Neural cell (in vitro differentiated cells): ENCODE data around the gene GALR2. TPM values are rescaled to one million over a fixed set of nuclear protein-coding genes. Genes with fewer than 3 reads are reported as not detected.

Source experiments
- H2AFZ ChIP-seq: fragments of 200-600, 300-800 bp; sonication (generic), shearing (Covaris generic); 2 replicates; pipeline ENCODE4 v1.6.0; 2014; ENCODE audit warnings: low read depth, mild to moderate bottlenecking, antibody characterized with exemption, low read length, moderate library complexity
- H3F3A ChIP-seq: fragments of 200-600 bp; shearing (Covaris generic); 2 replicates; pipeline ENCODE4 v1.6.1; 2016; ENCODE audit warnings: mild to moderate bottlenecking, moderate library complexity, mixed read lengths, antibody characterized with exemption, low read length; ENCODE audit not compliant: insufficient read depth, poor library complexity, severe bottlenecking
- H3K27ac ChIP-seq: fragments of 200-600, 300-800 bp; sonication (generic), shearing (Covaris generic); 2 replicates; pipeline ENCODE4 v1.5.1; 2014; ENCODE audit warnings: mild to moderate bottlenecking, low read length, moderate library complexity
- H3K27me3 ChIP-seq: fragments of 300-800, 200-600 bp; sonication (generic), shearing (Covaris generic); 2 replicates; pipeline ENCODE4 v1.6.0; 2014; ENCODE audit warnings: mild to moderate bottlenecking, low read depth, low read length, moderate library complexity; ENCODE audit not compliant: insufficient read depth
- H3K36me3 ChIP-seq: fragments of 300-800, 200-600 bp; sonication (generic), shearing (Covaris generic); 2 replicates; pipeline ENCODE4 v1.5.1; 2014; ENCODE audit warnings: mild to moderate bottlenecking, antibody characterized with exemption, low read length, moderate library complexity; ENCODE audit not compliant: insufficient read depth
- H3K4me2 ChIP-seq: fragments of 300-800, 200-600 bp; sonication (generic), shearing (Covaris generic); 2 replicates; pipeline ENCODE4 v1.6.0; 2014; ENCODE audit warnings: mild to moderate bottlenecking, low read length
- H3K4me3 ChIP-seq: fragments of 300-800, 200-600 bp; sonication (generic), shearing (Covaris generic); 2 replicates; pipeline ENCODE4 v1.5.1; 2014; ENCODE audit warnings: mild to moderate bottlenecking, low read length, moderate library complexity
- H3K79me2 ChIP-seq: fragments of 200-600 bp; shearing (Covaris generic); replicated peaks from 2 replicates; pipeline ENCODE4 v1.6.0; 2014; ENCODE audit warnings: mild to moderate bottlenecking, low read length, moderate library complexity; ENCODE audit not compliant: insufficient read depth
- H3K9ac ChIP-seq: fragments of 300-800, 200-600 bp; sonication (generic), shearing (Covaris generic); 2 replicates; pipeline ENCODE4 v1.6.1; 2016; ENCODE audit warnings: mild to moderate bottlenecking, low read length, mixed read lengths
- H3K9me2 ChIP-seq: fragments of 200-600 bp; shearing (Covaris generic); 2 replicates; pipeline ENCODE4 v1.6.1; 2016; ENCODE audit warnings: mild to moderate bottlenecking, low read length, mixed read lengths; ENCODE audit not compliant: insufficient read depth
- H3K9me3 ChIP-seq: fragments of 200-600, 300-800 bp; sonication (generic), shearing (Covaris generic); 2 replicates; pipeline ENCODE4 v1.6.1; 2016; ENCODE audit warnings: mild to moderate bottlenecking, mixed run types, low read length, moderate library complexity, mixed read lengths
- H4K20me1 ChIP-seq: fragments of 200-600 bp; shearing (Covaris generic); 2 replicates; pipeline ENCODE4 v1.6.1; 2016; ENCODE audit warnings: mild to moderate bottlenecking, mixed run types; ENCODE audit not compliant: insufficient read depth
- EP300 ChIP-seq: fragments of 450-650 bp; conservative IDR thresholded peaks from 2 replicates; pipeline ENCODE4 v1.6.1; 2014; ENCODE audit warnings: antibody characterized with exemption, mild to moderate bottlenecking, moderate library complexity; ENCODE audit not compliant: poor library complexity, severe bottlenecking
- EZH2 ChIP-seq: fragments of 200-600, 300-800 bp; shearing (Covaris generic), sonication (generic); IDR thresholded peaks from 2 replicates; pipeline ENCODE4 v1.6.1; 2014; ENCODE audit warnings: antibody characterized with exemption, low read length, borderline replicate concordance, mild to moderate bottlenecking; ENCODE audit not compliant: insufficient read depth, poor library complexity, severe bottlenecking
- MXI1 ChIP-seq: fragments of 450-650 bp; conservative IDR thresholded peaks from 2 replicates; pipeline ENCODE4 v1.6.1; 2014; ENCODE audit warnings: antibody characterized with exemption, mild to moderate bottlenecking; ENCODE audit not compliant: poor library complexity, severe bottlenecking
- POLR2AphosphoS5 ChIP-seq: IDR thresholded peaks from 2 replicates; pipeline ENCODE4 v1.6.1; 2012
- RAD21 ChIP-seq: fragments of 450-650 bp; conservative IDR thresholded peaks from 2 replicates; pipeline ENCODE4 v1.6.1; 2014; ENCODE audit warnings: antibody characterized with exemption, mild to moderate bottlenecking, moderate library complexity
- SMC3 ChIP-seq: fragments of 450-650 bp; conservative IDR thresholded peaks from 2 replicates; pipeline ENCODE4 v1.6.1; 2014; ENCODE audit warnings: antibody characterized with exemption, mild to moderate bottlenecking, moderate library complexity; ENCODE audit not compliant: poor library complexity
- TAF1 ChIP-seq: IDR thresholded peaks from 2 replicates; pipeline ENCODE4 v1.6.1; 2012; ENCODE audit warnings: low read depth
- polyA plus RNA-seq: library from polyadenylated mRNA; depleted of rRNA; stranded (reverse); fragments of >200 nt; gene quantifications from 2 replicates; pipeline ENCODE4 v1.2.3, GENCODE V29; 2014
- TF ChIP-seq, protein P1 (sequence below): fragments of 450-650 bp; IDR thresholded peaks from 2 replicates; pipeline ENCODE4 v1.5.1; 2014; ENCODE audit warnings: antibody characterized with exemption, mild to moderate bottlenecking, moderate library complexity; ENCODE audit not compliant: poor library complexity, severe bottlenecking
- TF ChIP-seq, protein P2 (sequence below): IDR thresholded peaks from 2 replicates; pipeline ENCODE4 v1.6.1; 2012; ENCODE audit warnings: borderline replicate concordance

GALR2 gene
- polyA plus RNA-seq, 1 donor from 2014 or later = not detected

DNA sequence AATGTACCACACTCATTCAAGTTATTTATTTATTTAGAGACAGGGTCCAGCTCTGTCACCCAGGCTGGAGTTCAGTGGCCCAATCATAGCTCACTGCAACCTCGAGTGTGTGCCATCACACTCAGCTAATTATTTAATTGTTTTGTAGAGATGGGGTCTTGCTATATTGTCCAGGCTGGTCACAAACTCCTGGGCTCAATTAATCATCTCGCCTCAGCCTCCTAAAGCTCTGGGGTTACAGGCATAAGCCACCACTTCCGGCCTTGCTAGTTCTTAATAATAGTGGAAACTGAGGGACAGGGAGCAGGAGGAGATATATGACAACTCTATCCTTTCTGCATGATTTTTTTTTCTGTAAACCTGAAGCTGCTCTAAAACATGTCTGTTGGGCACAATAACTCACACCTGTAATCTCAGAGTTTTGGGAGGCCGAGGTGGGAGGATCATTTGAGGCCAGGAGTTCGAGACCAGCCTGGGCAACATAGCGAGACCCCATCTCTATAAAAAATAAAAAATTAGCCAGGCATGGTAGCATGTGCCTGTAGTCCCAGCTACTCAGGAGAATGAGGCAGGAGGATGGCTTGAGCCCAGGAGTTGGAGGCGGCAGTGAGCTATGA lies 40.7 kb downstream of the GALR2 start:
- no peak overlapping the region for H2AFZ ChIP-seq
- no peaks in the 10 kb centered on the region for H3K79me2 ChIP-seq
- no peaks in the 10 kb centered on the region for H3K36me3 ChIP-seq
- no peaks in the 10 kb centered on the region for H3K9me2 ChIP-seq
- no peak overlapping the region for H3K4me2 ChIP-seq
- no peaks in the 10 kb centered on the region for H3K27me3 ChIP-seq
- H3K9ac ChIP-seq = no peak overlapping the region
- TF ChIP-seq EP300 (no peak), POLR2AphosphoS5 (no peak), EZH2 (no peak), TAF1 (no peak), MXI1 (no peak)
- no peaks in the 10 kb centered on the region for H3K9me3 ChIP-seq
- H3F3A ChIP-seq = no peaks in the 10 kb centered on the region
- H4K20me1 ChIP-seq = no peaks in the 10 kb centered on the region
- H3K4me3 ChIP-seq = no peak overlapping the region
- H3K27ac ChIP-seq = no peak overlapping the region

DNA sequence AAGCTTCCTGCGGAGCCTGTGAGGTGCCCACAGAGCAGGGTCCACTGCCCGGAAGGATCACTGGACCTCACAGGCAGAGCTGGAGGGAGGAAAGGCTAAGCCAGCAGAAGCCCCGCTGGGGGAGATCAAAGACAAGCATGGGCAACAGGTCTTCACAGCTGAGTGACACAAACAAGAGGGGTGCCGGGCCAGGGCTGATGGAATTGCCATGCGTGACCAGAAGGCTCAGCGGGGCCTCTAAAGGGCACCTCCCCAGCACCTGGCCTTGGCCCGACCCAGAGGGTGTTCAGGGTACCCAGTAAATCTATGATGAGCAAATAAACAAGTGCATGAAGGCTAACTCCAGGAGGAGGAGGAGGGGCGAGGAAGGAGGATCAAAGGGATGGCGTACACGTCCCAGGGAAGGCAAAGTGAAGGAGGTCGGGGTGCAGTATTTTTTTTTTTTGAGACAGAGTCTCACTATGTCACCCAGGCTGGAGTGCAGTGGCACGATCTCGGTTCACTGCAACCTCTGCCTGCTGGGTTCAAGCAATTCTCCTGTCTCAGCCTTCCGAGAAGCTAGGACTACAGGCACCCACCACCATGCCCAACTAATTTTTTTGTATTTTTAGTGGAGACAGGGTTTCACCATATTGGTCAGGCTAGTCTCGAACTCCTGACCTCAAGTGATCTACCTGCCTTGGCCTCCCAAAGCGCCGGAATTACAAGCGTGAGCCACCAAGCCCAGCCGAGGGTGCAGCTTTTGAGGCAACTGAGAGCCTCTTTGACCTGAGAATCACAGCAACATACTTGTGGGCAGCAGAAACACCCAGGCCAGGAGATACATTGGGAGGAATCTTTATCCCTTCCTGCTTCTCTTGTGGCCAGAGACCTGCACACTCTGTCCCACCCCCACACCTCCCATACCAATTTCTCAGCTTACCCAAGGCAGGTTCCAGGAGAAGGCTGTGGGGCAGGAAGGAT lies 45.1 kb downstream of the GALR2 start:
- H3K27me3 ChIP-seq = no peaks in the 10 kb centered on the region
- H3K4me2 ChIP-seq = no peak overlapping the region
- no peaks in the 10 kb centered on the region for H3K36me3 ChIP-seq
- H3F3A ChIP-seq = no peaks in the 10 kb centered on the region
- H3K9me3 ChIP-seq = no peaks in the 10 kb centered on the region
- no peak overlapping the region for H3K27ac ChIP-seq
- no peaks in the 10 kb centered on the region for H3K9me2 ChIP-seq
- no peak overlapping the region for H2AFZ ChIP-seq
- no peak overlapping the region for H3K4me3 ChIP-seq
- no peaks in the 10 kb centered on the region for H3K79me2 ChIP-seq
- H4K20me1 ChIP-seq = no peaks in the 10 kb centered on the region
- TF ChIP-seq RAD21 (no peak), MXI1 (no peak), TAF1 (no peak), SMC3 (no peak), EP300 (no peak)
- TF ChIP-seq, protein P1, sequence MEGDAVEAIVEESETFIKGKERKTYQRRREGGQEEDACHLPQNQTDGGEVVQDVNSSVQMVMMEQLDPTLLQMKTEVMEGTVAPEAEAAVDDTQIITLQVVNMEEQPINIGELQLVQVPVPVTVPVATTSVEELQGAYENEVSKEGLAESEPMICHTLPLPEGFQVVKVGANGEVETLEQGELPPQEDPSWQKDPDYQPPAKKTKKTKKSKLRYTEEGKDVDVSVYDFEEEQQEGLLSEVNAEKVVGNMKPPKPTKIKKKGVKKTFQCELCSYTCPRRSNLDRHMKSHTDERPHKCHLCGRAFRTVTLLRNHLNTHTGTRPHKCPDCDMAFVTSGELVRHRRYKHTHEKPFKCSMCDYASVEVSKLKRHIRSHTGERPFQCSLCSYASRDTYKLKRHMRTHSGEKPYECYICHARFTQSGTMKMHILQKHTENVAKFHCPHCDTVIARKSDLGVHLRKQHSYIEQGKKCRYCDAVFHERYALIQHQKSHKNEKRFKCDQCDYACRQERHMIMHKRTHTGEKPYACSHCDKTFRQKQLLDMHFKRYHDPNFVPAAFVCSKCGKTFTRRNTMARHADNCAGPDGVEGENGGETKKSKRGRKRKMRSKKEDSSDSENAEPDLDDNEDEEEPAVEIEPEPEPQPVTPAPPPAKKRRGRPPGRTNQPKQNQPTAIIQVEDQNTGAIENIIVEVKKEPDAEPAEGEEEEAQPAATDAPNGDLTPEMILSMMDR = no peak
- TF ChIP-seq, protein P2, sequence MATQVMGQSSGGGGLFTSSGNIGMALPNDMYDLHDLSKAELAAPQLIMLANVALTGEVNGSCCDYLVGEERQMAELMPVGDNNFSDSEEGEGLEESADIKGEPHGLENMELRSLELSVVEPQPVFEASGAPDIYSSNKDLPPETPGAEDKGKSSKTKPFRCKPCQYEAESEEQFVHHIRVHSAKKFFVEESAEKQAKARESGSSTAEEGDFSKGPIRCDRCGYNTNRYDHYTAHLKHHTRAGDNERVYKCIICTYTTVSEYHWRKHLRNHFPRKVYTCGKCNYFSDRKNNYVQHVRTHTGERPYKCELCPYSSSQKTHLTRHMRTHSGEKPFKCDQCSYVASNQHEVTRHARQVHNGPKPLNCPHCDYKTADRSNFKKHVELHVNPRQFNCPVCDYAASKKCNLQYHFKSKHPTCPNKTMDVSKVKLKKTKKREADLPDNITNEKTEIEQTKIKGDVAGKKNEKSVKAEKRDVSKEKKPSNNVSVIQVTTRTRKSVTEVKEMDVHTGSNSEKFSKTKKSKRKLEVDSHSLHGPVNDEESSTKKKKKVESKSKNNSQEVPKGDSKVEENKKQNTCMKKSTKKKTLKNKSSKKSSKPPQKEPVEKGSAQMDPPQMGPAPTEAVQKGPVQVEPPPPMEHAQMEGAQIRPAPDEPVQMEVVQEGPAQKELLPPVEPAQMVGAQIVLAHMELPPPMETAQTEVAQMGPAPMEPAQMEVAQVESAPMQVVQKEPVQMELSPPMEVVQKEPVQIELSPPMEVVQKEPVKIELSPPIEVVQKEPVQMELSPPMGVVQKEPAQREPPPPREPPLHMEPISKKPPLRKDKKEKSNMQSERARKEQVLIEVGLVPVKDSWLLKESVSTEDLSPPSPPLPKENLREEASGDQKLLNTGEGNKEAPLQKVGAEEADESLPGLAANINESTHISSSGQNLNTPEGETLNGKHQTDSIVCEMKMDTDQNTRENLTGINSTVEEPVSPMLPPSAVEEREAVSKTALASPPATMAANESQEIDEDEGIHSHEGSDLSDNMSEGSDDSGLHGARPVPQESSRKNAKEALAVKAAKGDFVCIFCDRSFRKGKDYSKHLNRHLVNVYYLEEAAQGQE = no peak
- H3K9ac ChIP-seq = no peak overlapping the region
